ENCODE results near the gene OSM.

Gene OSM

GRCh38 chr22:30291058-30291892 is 24.6 kb upstream of the OSM start:
- POLR2A ChIA-PET = interaction anchor here (0.7 to 2.3 kb wide), 5 partner anchors 10 to 106 kb away, joined by 3 to 16 read pairs (median 4); partner anchors contain the start of genes CCDC157, RNF215, SEC14L2 and SF3A1
- DNase-seq (ENCODE audit: extremely low spot score) = no peak
- CTCF ChIA-PET = interaction anchor here (0.5 to 0.8 kb wide), 3 partner anchors 96 to 199 kb away, joined by 3 to 6 read pairs (median 3); no protein-coding TSS in a partner anchor
- TF ChIP-seq BHLHE40 (IDR thresholded peaks at IDR 0.05; ENCODE audit: borderline replicate concordance) = no peak
- no peak for TF ChIP-seq TARDBP (IDR thresholded peaks at IDR 0.05)
- no peak for TF ChIP-seq FOXK2 (IDR thresholded peaks at IDR 0.05)
- TF ChIP-seq HDGF (IDR thresholded peaks at IDR 0.05; ENCODE audit: borderline replicate concordance) = no peak
- TF ChIP-seq L3MBTL2 (conservative IDR thresholded peaks at IDR 0.05) = no peak
- TF ChIP-seq ARNT (IDR thresholded peaks at IDR 0.05) = no peak
- no peak for TF ChIP-seq CTBP1 (IDR thresholded peaks at IDR 0.05; ENCODE audit: borderline replicate concordance)
- TF ChIP-seq SUZ12 (IDR thresholded peaks at IDR 0.05) = no peak
- no peak for TF ChIP-seq PKNOX1 (IDR thresholded peaks at IDR 0.05)
- no peak for TF ChIP-seq FOXM1 (IDR thresholded peaks at IDR 0.05; ENCODE audit: borderline replicate concordance)
- no peak for TF ChIP-seq ZNF384 (IDR thresholded peaks at IDR 0.05)
- TF ChIP-seq SP1 (IDR thresholded peaks at IDR 0.05) = no peak
- no peak for TF ChIP-seq NFRKB (IDR thresholded peaks at IDR 0.05)
- no peak for TF ChIP-seq FOXA1 (IDR thresholded peaks at IDR 0.05)
- no peak for TF ChIP-seq LEF1 (IDR thresholded peaks at IDR 0.05; ENCODE audit: borderline replicate concordance)
- no peak for TF ChIP-seq ELF4 (IDR thresholded peaks at IDR 0.05)

- TF ChIP-seq L3MBTL2 (conservative IDR thresholded peaks at IDR 0.05) (no peak), NFRKB (IDR thresholded peaks at IDR 0.05) (no peak), ARNT (IDR thresholded peaks at IDR 0.05) (no peak), HDGF (IDR thresholded peaks at IDR 0.05; ENCODE audit: borderline replicate concordance) (no peak), FOXA1 (IDR thresholded peaks at IDR 0.05) (no peak), TARDBP (IDR thresholded peaks at IDR 0.05) (no peak), FOXK2 (IDR thresholded peaks at IDR 0.05) (no peak), BHLHE40 (IDR thresholded peaks at IDR 0.05; ENCODE audit: borderline replicate concordance) (no peak), PKNOX1 (IDR thresholded peaks at IDR 0.05) (no peak), SUZ12 (IDR thresholded peaks at IDR 0.05) (no peak), LEF1 (IDR thresholded peaks at IDR 0.05; ENCODE audit: borderline replicate concordance) (no peak), SP1 (IDR thresholded peaks at IDR 0.05) (no peak), CTBP1 (IDR thresholded peaks at IDR 0.05; ENCODE audit: borderline replicate concordance) (no peak), ELF4 (IDR thresholded peaks at IDR 0.05) (no peak), FOXM1 (IDR thresholded peaks at IDR 0.05; ENCODE audit: borderline replicate concordance) (no peak), ZNF384 (IDR thresholded peaks at IDR 0.05) (no peak)
- ChIA-PET CTCF (interaction anchor here (0.5 to 0.8 kb wide), 3 partner anchors 97 to 105 kb away, joined by 3 to 6 read pairs (median 3); no protein-coding TSS in a partner anchor), POLR2A (interaction anchor here (0.7 to 2.3 kb wide), 5 partner anchors 11 to 107 kb away, joined by 3 to 16 read pairs (median 4); partner anchors contain the start of genes CCDC157, RNF215, SEC14L2 and SF3A1)
- no peak for DNase-seq (ENCODE audit: extremely low spot score)
Observed at GRCh38 chr22:30290342-30291057, 23.8 kb upstream of the OSM start.

- CTCF ChIA-PET = interaction anchor here (0.6 kb wide), 1 partner anchor 98 kb away, joined by 3 read pairs; no protein-coding TSS in a partner anchor
- POLR2A ChIA-PET = interaction anchor here (2.0 to 2.3 kb wide), 2 partner anchors 37 to 66 kb away, joined by 10 to 16 read pairs; partner anchors contain the start of genes CCDC157, SF3A1 and TBC1D10A
- DNase-seq (ENCODE audit: extremely low spot score) = no peak
- TF ChIP-seq ARNT (IDR thresholded peaks at IDR 0.05) = no peak
- no peak for TF ChIP-seq TARDBP (IDR thresholded peaks at IDR 0.05)
- no peak for TF ChIP-seq FOXM1 (IDR thresholded peaks at IDR 0.05; ENCODE audit: borderline replicate concordance)
- TF ChIP-seq PKNOX1 (IDR thresholded peaks at IDR 0.05) = no peak
- no peak for TF ChIP-seq SUZ12 (IDR thresholded peaks at IDR 0.05)
- TF ChIP-seq ELF4 (IDR thresholded peaks at IDR 0.05) = no peak
- TF ChIP-seq LEF1 (IDR thresholded peaks at IDR 0.05; ENCODE audit: borderline replicate concordance) = no peak
- TF ChIP-seq HDGF (IDR thresholded peaks at IDR 0.05; ENCODE audit: borderline replicate concordance) = no peak
- TF ChIP-seq BHLHE40 (IDR thresholded peaks at IDR 0.05; ENCODE audit: borderline replicate concordance) = no peak
- TF ChIP-seq SP1 (IDR thresholded peaks at IDR 0.05) = no peak
- no peak for TF ChIP-seq CTBP1 (IDR thresholded peaks at IDR 0.05; ENCODE audit: borderline replicate concordance)
- no peak for TF ChIP-seq L3MBTL2 (conservative IDR thresholded peaks at IDR 0.05)
- no peak for TF ChIP-seq FOXK2 (IDR thresholded peaks at IDR 0.05)
- no peak for TF ChIP-seq NFRKB (IDR thresholded peaks at IDR 0.05)
- TF ChIP-seq ZNF384 (IDR thresholded peaks at IDR 0.05) = no peak
- TF ChIP-seq FOXA1 (IDR thresholded peaks at IDR 0.05) = no peak
Observed at GRCh38 chr22:30289980-30290313, 23.3 kb upstream of the OSM start.

- peak; percentile 100 for DNase-seq (ENCODE audit: extremely low spot score)
- TF ChIP-seq L3MBTL2 (conservative IDR thresholded peaks at IDR 0.05) (0 out of 2 replicates have a peak, but pooled peaks have one; percentile 3), ARNT (IDR thresholded peaks at IDR 0.05) (no peak)
- ChIA-PET POLR2A (interaction anchor here (0.9 to 2.3 kb wide), 8 partner anchors 9 to 108 kb away, joined by 3 to 16 read pairs (median 6); partner anchors contain the start of genes CCDC157, SEC14L2, SF3A1 and TBC1D10A), CTCF (interaction anchor here (0.6 to 2.5 kb wide), 6 partner anchors 12 to 816 kb away, joined by 3 to 19 read pairs (median 6); partner anchors contain the start of gene TBC1D10A)
Observed at GRCh38 chr22:30289141-30289979, 22.7 kb upstream of the OSM start, which contains the start of gene CASTOR1. TSS of gene CASTOR1 (minus strand) at chr22:30289505. CDS start at chr22:30289497, 8 bp downstream.

Measured in HEK293T (cell line).